H1 (cell line): ENCODE results near the gene GPATCH11. TPM values are rescaled to one million over a fixed set of nuclear protein-coding genes. Genes with fewer than 3 reads are reported as not detected.

Experiments
- CHD1 ChIP-seq: IDR thresholded peaks from 2 replicates; pipeline ENCODE4 v1.6.1; 2012; ENCODE audit warnings: low read depth, low read length, improper control_type of control experiment
- EGR1 ChIP-seq: IDR thresholded peaks from 2 replicates; pipeline ENCODE4 v1.6.1; 2011; ENCODE audit warnings: low read depth, low read length, borderline replicate concordance
- EP300 ChIP-seq, 2 experiments: IDR thresholded peaks; 1 replicate in 1 of 2; 2 replicates in 1 of 2; pipeline ENCODE4 v1.6.1; 2011 to 2012; ENCODE audit warnings: low read depth in 2 of 2, low read length in 2 of 2, mild to moderate bottlenecking in 2 of 2, borderline replicate concordance in 1 of 2, inconsistent platforms in 1 of 2, moderate library complexity in 1 of 2
- KDM1A ChIP-seq: fragments of 200-600, 300-600 bp; sonication (generic); IDR thresholded peaks from 2 replicates; pipeline ENCODE4 v1.7.1; 2016; ENCODE audit warnings: mild to moderate bottlenecking, low read length, borderline replicate concordance
- NRF1 ChIP-seq: IDR thresholded peaks from 2 replicates; pipeline ENCODE4 v1.6.1; 2011; ENCODE audit warnings: mild to moderate bottlenecking, low read depth, low read length, improper control_type of control experiment
- RAD21 ChIP-seq, 2 experiments: IDR thresholded peaks in 1 of 2; conservative IDR thresholded peaks in 1 of 2; 2 replicates each; pipeline ENCODE4 v1.6.1; 2011; ENCODE audit warnings: low read depth in 2 of 2, low read length in 2 of 2, improper control_type of control experiment in 1 of 2, inconsistent platforms in 1 of 2, mild to moderate bottlenecking in 1 of 2, moderate library complexity in 1 of 2
- SIX5 ChIP-seq: IDR thresholded peaks from 2 replicates; pipeline ENCODE4 v1.6.1; 2011; ENCODE audit warnings: mild to moderate bottlenecking, low read depth, low read length
- TAF7 ChIP-seq: optimal IDR thresholded peaks from 2 replicates; pipeline ENCODE3; 2011; ENCODE audit warnings: low read depth, mild to moderate bottlenecking, inconsistent platforms, low read length, moderate library complexity, borderline replicate concordance
- polyA plus RNA-seq, 7 experiments: library from polyadenylated mRNA; depleted of rRNA in 3 of 7; stranded (reverse) in 5 of 7; unstranded in 2 of 7; fragments of >200 nt in 5 of 7; fragments of 200-250 nt in 2 of 7; gene quantifications; 1 replicate in 5 of 7; 2 replicates in 1 of 7; 4 replicates in 1 of 7; pipeline versions ENCODE4 v1.2.1 to v1.2.3, GENCODE V29; 2011 to 2013; ENCODE audit warnings: missing spikeins in 2 of 7, mixed read lengths in 2 of 7
- total RNA-seq: library from RNA; stranded (reverse); fragmentation: NEBNext Ultra II Directional; extraction: Animal tissue kit (Norgen Biotek cat#: 25700); gene quantifications from 2 replicates; pipeline ENCODE4 v1.2.1, GENCODE V29; 2021
- TF ChIP-seq, protein P1 (sequence below), 3 experiments: IDR thresholded peaks; 1 replicate in 2 of 3; 2 replicates in 1 of 3; pipeline versions ENCODE4 v1.5.1 to v1.6.1; 2011; ENCODE audit warnings: low read length in 3 of 3, mild to moderate bottlenecking in 3 of 3, inconsistent platforms in 2 of 3, low read depth in 1 of 3, moderate library complexity in 1 of 3; ENCODE audit not compliant: insufficient read depth in 1 of 3; ENCODE audit errors: control extremely low read depth in 1 of 3
- TF ChIP-seq, protein P2 (sequence below): IDR thresholded peaks from 2 replicates; pipeline ENCODE4 v1.6.1; 2011; ENCODE audit warnings: low read depth, mild to moderate bottlenecking, low read length; ENCODE audit not compliant: insufficient read depth

GPATCH11 gene
- total and polyA plus RNA-seq, 2 of the 8 experiments (the other 6 are each of a cell fraction or from before 2014, with no cell fraction given), result 0.60 to 3.4 TPM

DNA sequence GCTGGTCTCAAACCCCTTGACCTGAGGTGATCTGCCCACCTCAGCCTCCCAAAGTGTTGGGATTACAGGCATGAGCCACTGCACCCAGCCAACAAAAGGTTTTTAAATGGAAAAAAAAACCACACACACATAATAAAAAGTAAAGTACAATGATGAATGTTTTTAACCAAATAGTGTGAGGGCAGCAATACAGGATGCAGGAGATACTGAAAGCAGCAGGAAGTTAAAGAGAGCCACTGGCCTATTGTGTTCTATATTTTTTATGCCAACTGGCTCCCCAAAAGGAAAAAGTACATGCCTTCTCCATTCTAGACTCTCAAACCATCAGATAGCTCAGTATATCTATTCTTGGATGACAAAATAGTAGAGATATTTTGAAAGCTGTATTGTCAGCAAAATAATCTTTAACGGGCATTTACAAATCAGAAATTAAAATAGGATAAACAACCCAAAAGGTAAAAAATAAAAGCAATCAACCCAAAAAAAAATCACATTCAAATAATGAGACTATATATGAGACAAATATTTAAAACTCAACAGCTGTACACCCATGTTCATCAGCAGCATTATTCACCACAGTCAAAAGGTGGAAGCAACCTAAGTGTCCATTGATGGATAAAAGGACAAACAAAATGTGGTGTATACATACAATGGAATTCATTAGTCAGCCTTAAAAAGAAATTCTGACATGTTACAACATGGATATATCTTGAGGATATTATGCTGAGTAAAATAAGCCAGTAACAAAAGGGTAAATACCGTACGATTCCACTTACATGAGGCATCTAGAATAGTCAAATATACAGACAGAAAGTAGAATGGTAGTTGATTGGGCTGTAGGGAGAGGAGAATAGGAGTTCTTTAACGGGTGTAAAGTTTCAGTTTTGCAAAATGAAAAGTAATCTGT, 26.2 kb downstream of the GPATCH11 start (continued):
- TF ChIP-seq, protein P1, sequence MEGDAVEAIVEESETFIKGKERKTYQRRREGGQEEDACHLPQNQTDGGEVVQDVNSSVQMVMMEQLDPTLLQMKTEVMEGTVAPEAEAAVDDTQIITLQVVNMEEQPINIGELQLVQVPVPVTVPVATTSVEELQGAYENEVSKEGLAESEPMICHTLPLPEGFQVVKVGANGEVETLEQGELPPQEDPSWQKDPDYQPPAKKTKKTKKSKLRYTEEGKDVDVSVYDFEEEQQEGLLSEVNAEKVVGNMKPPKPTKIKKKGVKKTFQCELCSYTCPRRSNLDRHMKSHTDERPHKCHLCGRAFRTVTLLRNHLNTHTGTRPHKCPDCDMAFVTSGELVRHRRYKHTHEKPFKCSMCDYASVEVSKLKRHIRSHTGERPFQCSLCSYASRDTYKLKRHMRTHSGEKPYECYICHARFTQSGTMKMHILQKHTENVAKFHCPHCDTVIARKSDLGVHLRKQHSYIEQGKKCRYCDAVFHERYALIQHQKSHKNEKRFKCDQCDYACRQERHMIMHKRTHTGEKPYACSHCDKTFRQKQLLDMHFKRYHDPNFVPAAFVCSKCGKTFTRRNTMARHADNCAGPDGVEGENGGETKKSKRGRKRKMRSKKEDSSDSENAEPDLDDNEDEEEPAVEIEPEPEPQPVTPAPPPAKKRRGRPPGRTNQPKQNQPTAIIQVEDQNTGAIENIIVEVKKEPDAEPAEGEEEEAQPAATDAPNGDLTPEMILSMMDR (IDR thresholded peaks at IDR 0.05; ENCODE audit: control extremely low read depth in 1 of 3, insufficient read depth in 1 of 3, low read depth in 1 of 3, low read length in 3 of 3), result no peak
- TF ChIP-seq TAF7 (no peak), NRF1 (no peak), SIX5 (no peak), RAD21 (IDR thresholded peaks at IDR 0.05 in 1 of 2, conservative IDR thresholded peaks at IDR 0.05 in 1 of 2; ENCODE audit: low read depth in 2 of 2, low read length in 2 of 2) (no peak), EGR1 (no peak), KDM1A (no peak), CHD1 (no peak), EP300 (IDR thresholded peaks at IDR 0.05; ENCODE audit: borderline replicate concordance in 1 of 2, low read depth in 2 of 2, low read length in 2 of 2) (no peak)
- TF ChIP-seq, protein P2, sequence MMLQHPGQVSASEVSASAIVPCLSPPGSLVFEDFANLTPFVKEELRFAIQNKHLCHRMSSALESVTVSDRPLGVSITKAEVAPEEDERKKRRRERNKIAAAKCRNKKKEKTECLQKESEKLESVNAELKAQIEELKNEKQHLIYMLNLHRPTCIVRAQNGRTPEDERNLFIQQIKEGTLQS, result no peak
